Left lung (tissue), 10 donors: ENCODE measurements around the gene CACTIN. TPM values are rescaled to one million over a fixed set of nuclear protein-coding genes. Genes with fewer than 3 reads are reported as not detected.

Experiments
- ATAC-seq: fragments of 200-7000 bp; cut with Tn5 transposase; one replicate; pipeline ENCODE4 v1.9.1; 2020; ENCODE audit warnings: moderate library complexity
- DNase-seq, 4 donors: peaks; one replicate each; pipeline ENCODE4 v3.0.0-alpha.2; 2013 to 2020
- H3K27ac ChIP-seq, 2 donors: fragments of 200-600 bp; sonication (generic) in 1 of 2; one replicate each; pipeline versions ENCODE4 v1.5.0 to v1.8.0; 2020 to 2021
- H3K27me3 ChIP-seq, 2 donors: fragments of 200-600 bp; sonication (generic) in 1 of 2; one replicate each; pipeline versions ENCODE4 v1.5.0 to v1.8.0; 2020 to 2021
- H3K36me3 ChIP-seq, 2 donors: fragments of 200-600 bp; sonication (generic) in 1 of 2; one replicate each; pipeline versions ENCODE4 v1.5.0 to v1.8.0; 2020 to 2021
- H3K4me1 ChIP-seq, 2 donors: fragments of 200-600 bp; one replicate each; pipeline ENCODE4 v1.8.0; 2021
- H3K4me3 ChIP-seq, 2 donors: fragments of 200-600 bp; sonication (generic) in 1 of 2; one replicate each; pipeline versions ENCODE4 v1.5.0 to v1.8.0; 2020 to 2021; ENCODE audit warnings: mild to moderate bottlenecking in 1 of 2
- H3K9me3 ChIP-seq, 2 donors: fragments of 200-600 bp; sonication (generic) in 1 of 2; one replicate each; pipeline versions ENCODE4 v1.5.0 to v1.8.0; 2020 to 2021
- CTCF ChIP-seq, 2 donors: fragments of 200-600 bp; sonication (generic) in 1 of 2; IDR thresholded peaks; one replicate each; pipeline versions ENCODE4 v1.5.0 to v1.8.0; 2021; ENCODE audit warnings: antibody characterized with exemption in 2 of 2
- intact Hi-C, 2 donors: fragments of 100-400 bp; cut with DNase I; formaldehyde crosslinking; loops; one replicate each; pipeline versions ENCODE4 v1.11.2 to v1.14.2; 2022
- polyA plus RNA-seq, 6 donors: library from polyadenylated mRNA; unstranded; fragments of 120-200 nt; gene quantifications; one replicate each; pipeline ENCODE4 v1.2.1, GENCODE V29; 2013; ENCODE audit not compliant: insufficient read length in 6 of 6
- total RNA-seq, 2 donors: library from RNA; stranded (reverse); fragmentation: NEBNext Ultra II Directional; extraction: Animal tissue kit (Norgen Biotek cat#: 25700); gene quantifications; one replicate each; pipeline ENCODE4 v1.2.1, GENCODE V29; 2021
- donor health status: DM: no; HTN: yes; CAD: no.
- donor health status: DM: no; HTN: no; CAD: no.

Gene CACTIN
- total and polyA plus RNA-seq, 8 donors = 19.8 to 33.2 (median 26.5) TPM

DNA sequence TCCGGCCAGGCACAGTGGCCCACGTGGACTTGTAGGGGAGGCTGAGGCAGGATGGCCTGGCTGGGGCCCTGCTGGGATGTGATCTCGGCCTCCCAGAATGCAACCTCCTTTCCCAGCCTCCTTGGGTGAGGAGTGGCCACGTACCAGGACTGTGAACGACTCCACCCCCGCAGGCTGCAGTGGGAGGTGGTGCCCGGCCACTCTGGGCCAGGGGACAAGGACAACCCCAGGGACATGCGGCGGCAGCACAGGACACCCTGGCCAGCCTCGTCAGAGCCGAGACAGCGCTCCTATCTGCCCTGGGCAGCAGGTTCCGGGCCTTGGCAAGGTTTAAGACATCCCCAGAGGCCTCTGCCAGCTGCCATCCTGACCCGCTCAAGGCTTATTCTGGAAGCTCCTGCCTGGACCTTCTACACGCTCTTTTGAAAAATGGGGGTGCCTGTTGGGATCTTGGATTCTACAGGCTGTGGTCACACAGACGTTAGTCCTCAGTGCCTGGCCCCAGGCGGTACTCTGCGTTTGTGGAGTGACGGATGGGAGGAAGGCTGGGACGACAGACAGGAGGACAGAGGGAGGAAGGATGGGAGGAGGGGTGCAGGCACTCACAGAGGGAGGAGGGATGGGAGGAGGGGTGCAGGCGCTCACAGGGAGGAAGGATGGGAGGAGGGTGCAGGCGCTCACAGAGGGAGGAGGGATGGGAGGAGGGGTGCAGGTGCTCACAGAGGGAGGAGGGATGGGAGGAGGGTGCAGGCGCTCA lies 19.9 kb upstream of the CACTIN start:
- no peak for DNase-seq
- Histone ChIP-seq H3K4me1 (no peaks in the 10 kb centered on the region), H3K27ac (no peak overlapping the region), H3K4me3 (no peak overlapping the region), H3K36me3 (peaks cover 0 to 88% of the 10 kb centered on the region in 2 donors), H3K9me3 (no peaks in the 10 kb centered on the region), H3K27me3 (no peaks in the 10 kb centered on the region)
- no peak for TF ChIP-seq CTCF (IDR thresholded peaks at IDR 0.05)
- intact Hi-C loops = no loop called here
- no peak for ATAC-seq

- TF ChIP-seq CTCF (IDR thresholded peaks at IDR 0.05) = no peak
- Histone ChIP-seq H3K4me3 (no peak overlapping the region), H3K27ac (no peak overlapping the region), H3K36me3 (peaks cover 0 to 88% of the 10 kb centered on the region in 2 donors), H3K4me1 (no peaks in the 10 kb centered on the region), H3K27me3 (no peaks in the 10 kb centered on the region), H3K9me3 (no peaks in the 10 kb centered on the region)
- DNase-seq (no peak), ATAC-seq (no peak)
- intact Hi-C loops = no loop called here
These were observed 19.1 kb upstream of the CACTIN start for GRCh38 chr19:3645726-3646125.

DNA sequence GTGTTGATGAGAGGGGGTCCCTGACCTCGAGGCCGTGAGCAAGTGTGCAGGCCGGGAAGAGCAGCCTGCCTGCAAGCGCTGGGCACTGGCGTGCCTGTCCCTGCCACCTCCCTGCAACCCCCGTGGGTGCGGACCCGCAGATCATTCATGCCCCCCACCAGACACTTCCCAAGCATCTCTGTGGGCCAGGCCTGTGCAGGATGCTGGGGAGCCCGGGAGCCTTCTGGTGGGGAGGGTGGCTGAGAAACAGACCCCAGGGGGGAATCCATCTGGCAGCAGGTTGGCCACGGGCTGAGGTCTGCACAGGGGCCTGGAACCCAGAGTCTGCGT lies 18.4 kb upstream of the CACTIN start:
- intact Hi-C loops = no loop called here
- Histone ChIP-seq H3K27ac (no peak overlapping the region), H3K36me3 (peaks cover 0 to 88% of the 10 kb centered on the region in 2 donors), H3K9me3 (no peaks in the 10 kb centered on the region), H3K4me1 (no peaks in the 10 kb centered on the region), H3K27me3 (no peaks in the 10 kb centered on the region), H3K4me3 (no peak overlapping the region)
- ATAC-seq = no peak
- no peak for TF ChIP-seq CTCF (IDR thresholded peaks at IDR 0.05)
- DNase-seq = no peak

DNA sequence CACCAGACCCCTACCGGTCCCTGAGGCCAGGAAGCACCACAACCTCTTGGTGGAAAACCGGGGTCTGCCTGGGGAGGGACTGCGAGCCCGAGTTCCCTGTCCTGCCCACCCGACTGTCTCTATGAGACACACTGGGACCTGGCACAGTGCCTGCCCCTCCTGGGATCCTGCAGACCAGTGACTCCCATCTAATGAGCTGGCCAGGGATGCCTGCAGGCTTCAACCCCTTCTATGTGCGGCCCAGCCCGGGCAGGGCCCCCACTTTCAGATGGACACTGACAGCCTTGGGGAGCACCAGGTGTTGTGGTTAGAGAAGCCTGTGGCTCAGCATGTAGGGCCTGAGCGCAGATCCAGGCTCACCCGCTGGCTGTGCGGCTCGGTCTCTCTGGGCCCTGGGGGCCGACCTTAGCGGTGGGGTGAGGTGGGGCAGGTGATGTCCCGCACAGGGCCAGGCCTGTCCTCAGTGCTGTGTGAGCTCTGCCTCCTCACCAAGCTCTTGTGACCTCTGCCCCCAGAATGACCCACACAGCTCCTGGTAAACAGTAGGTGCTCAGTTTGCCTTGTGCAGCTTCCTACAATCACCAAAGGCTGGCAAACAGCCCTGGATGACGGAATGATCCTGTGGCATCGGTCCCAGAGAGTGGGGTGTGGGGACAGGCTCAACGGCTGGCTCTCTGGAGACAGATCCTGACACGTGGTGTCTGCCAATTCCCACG lies 17.9 kb upstream of the CACTIN start:
- DNase-seq (peak in 1 of 4 donors; percentile 32), ATAC-seq (peak; percentile 10)
- no peaks in the 10 kb centered on the region for H3K4me1 ChIP-seq
- H3K9me3 ChIP-seq = no peaks in the 10 kb centered on the region
- no peak overlapping the region for H3K4me3 ChIP-seq
- H3K27ac ChIP-seq = no peak overlapping the region
- intact Hi-C loops = no loop called here
- no peaks in the 10 kb centered on the region for H3K27me3 ChIP-seq
- TF ChIP-seq CTCF (IDR thresholded peaks at IDR 0.05) = no peak
- peaks cover 0 to 89% of the 10 kb centered on the region in 2 donors for H3K36me3 ChIP-seq

GRCh38 chr19:3643674-3644313 lies 17.2 kb upstream of the CACTIN start:
- intact Hi-C loops = no loop called here
- DNase-seq = no peak
- peaks cover 0 to 96% of the 10 kb centered on the region in 2 donors for H3K36me3 ChIP-seq
- no peaks in the 10 kb centered on the region for H3K9me3 ChIP-seq
- no peak overlapping the region for H3K27ac ChIP-seq
- ATAC-seq = no peak
- no peaks in the 10 kb centered on the region for H3K27me3 ChIP-seq
- TF ChIP-seq CTCF (IDR thresholded peaks at IDR 0.05) = no peak
- no peak overlapping the region for H3K4me3 ChIP-seq
- no peaks in the 10 kb centered on the region for H3K4me1 ChIP-seq
